Umbilical cord (tissue), 2 donors: ENCODE results near the gene SPTA1. TPM values are rescaled to one million over a fixed set of nuclear protein-coding genes. Genes with fewer than 3 reads are reported as not detected.

Experiments
- DNase-seq: peaks from one replicate; pipeline ENCODE4 v3.0.0-alpha.2; 2015; ENCODE audit warnings: low spot score
- total RNA-seq: library from RNA; depleted of rRNA; stranded (reverse); fragments of >200 nt; gene quantifications from one replicate; pipeline ENCODE4 v1.2.3, GENCODE V29; 2014; ENCODE audit warnings: low replicate concordance; ENCODE audit not compliant: insufficient read depth

Gene SPTA1
- total RNA-seq, 1 donor from 2014 or later, result 3.9 TPM

- no peak for DNase-seq
These were observed 1.4 kb downstream of the SPTA1 start for GRCh38 chr1:158685085-158685484.

- DNase-seq, result no peak
These were observed 4.9 kb downstream of the SPTA1 start for GRCh38 chr1:158681606-158682005.

GRCh38 chr1:158679289-158679688 lies 7.2 kb downstream of the SPTA1 start:
- no peak for DNase-seq

GRCh38 chr1:158675563-158676323 lies 10.8 kb downstream of the SPTA1 start:
- no peak for DNase-seq

GRCh38 chr1:158674302-158674701 lies 12.2 kb downstream of the SPTA1 start:
- no peak for DNase-seq

- DNase-seq, result no peak
These were observed 20.5 kb downstream of the SPTA1 start for GRCh38 chr1:158666037-158666436.

- DNase-seq, result no peak
These were observed 31.9 kb downstream of the SPTA1 start for GRCh38 chr1:158654571-158654970.

- no peak for DNase-seq
These were observed 32.4 kb downstream of the SPTA1 start for GRCh38 chr1:158654086-158654485.

- no peak for DNase-seq
These were observed 33.7 kb downstream of the SPTA1 start for GRCh38 chr1:158652721-158653334.

- DNase-seq, result no peak
These were observed 37.5 kb downstream of the SPTA1 start for GRCh38 chr1:158649052-158649451.

GRCh38 chr1:158646465-158646864 lies 40.0 kb downstream of the SPTA1 start:
- no peak for DNase-seq

- DNase-seq, result no peak
These were observed 42.1 kb downstream of the SPTA1 start for GRCh38 chr1:158644449-158644848.

- DNase-seq, result no peak
These were observed 47.6 kb downstream of the SPTA1 start for GRCh38 chr1:158638904-158639303.

GRCh38 chr1:158638146-158638545 lies 48.4 kb downstream of the SPTA1 start:
- DNase-seq, result no peak

- DNase-seq, result no peak
These were observed 72.8 kb downstream of the SPTA1 start for GRCh38 chr1:158613764-158614163.

GRCh38 chr1:158611916-158612315 lies 74.6 kb downstream of the SPTA1 start:
- no peak for DNase-seq

- DNase-seq, result no peak
These were observed 79.2 kb downstream of the SPTA1 start for GRCh38 chr1:158607296-158607695.

GRCh38 chr1:158604968-158605367 lies 81.5 kb downstream of the SPTA1 start, which contains the start of gene OR10Z1:
TSS of gene OR10Z1 (plus strand) at chr1:158605268. CDS start at chr1:158606439, 1,171 bp downstream.
- no peak for DNase-seq

GRCh38 chr1:158600735-158601134 lies 85.8 kb downstream of the SPTA1 start:
- no peak for DNase-seq

GRCh38 chr1:158586942-158587341 lies 99.6 kb downstream of the SPTA1 start:
- no peak for DNase-seq

- DNase-seq, result peak; percentile 77
These were observed 102.6 kb downstream of the SPTA1 start for GRCh38 chr1:158583962-158584361.

GRCh38 chr1:158579733-158580132 lies 106.8 kb downstream of the SPTA1 start, which contains the start of gene OR10X1:
TSS of gene OR10X1 (minus strand) at chr1:158579899. CDS start at chr1:158579899, 0 bp downstream.
- no peak for DNase-seq

- DNase-seq, result no peak
These were observed 109.0 kb downstream of the SPTA1 start for GRCh38 chr1:158577561-158577960.
